Measurements from ENCODE around the gene XRN1.
"Not testable (repeated sequence)": the region's sequence is repeated elsewhere in the genome, so short reads cannot be mapped to it uniquely, and the experiment has no call there.

Gene XRN1

DNA sequence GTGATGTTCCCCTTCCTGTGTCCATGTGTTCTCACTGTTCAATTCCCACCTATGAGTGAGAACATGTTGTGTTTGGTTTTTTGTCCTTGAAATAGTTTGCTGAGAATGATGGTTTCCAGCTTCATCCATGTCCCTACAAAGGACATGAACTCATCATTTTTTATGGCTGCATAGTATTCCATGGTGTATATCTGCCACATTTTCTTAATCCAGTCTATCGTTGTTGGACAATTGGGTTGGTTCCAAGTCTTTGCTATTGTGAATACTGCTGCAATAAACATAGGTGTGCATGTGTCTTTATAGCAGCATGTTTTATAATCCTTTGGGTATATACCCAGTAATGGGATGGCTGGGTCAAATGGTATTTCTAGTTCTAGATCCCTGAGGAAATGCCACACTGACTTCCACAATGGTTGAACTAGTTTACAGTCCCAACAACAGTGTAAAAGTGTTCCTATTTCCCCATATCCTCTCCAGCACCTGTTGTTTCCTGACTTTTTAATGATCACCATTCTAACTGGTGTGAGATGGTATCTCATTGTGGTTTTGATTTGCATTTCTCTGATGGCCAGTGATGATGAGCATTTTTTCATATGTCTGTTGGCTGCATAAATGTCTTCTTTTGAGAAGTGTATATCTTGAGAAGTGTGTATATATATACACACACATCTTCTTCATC lies 123.4 kb downstream of the XRN1 start:
- not testable (repeated sequence) for ATAC-seq

DNA sequence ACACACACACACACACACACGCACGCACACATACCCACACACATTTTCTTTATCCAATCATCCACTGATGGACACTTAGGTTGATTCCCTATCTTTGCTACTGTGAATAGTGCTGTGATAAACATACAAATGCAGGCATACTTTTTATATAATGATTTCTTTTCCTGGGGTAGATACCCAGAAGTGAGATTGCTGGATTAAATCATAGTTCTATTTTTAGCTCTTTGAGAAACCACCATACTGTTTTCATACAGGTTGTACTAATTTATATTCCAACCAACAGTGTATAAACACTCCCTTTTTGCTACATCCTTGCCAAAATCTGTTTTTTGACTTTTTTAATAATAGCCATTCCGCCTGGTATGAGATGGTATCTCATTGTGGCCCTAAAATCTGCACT lies 127.9 kb downstream of the XRN1 start:
- ATAC-seq = no peak

DNA sequence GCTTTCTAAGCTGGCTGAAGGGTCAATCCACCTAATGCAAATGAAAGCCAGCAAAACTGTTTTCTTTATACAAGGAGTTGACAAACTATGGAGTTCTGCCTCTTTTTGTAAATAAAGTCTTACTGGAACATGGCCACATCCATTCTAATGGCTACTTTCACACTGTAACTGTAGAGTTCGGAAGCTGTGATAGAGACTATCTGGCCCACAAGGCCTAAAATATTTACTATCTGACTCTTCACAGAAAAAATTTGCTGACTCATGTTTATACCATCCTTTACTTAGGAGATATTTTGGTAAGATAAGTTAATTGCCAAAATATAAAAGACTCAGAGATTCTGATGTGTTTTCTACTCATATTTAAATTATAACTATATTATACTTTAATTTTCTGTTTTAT lies 128.7 kb downstream of the XRN1 start:
- no peak for ATAC-seq

DNA sequence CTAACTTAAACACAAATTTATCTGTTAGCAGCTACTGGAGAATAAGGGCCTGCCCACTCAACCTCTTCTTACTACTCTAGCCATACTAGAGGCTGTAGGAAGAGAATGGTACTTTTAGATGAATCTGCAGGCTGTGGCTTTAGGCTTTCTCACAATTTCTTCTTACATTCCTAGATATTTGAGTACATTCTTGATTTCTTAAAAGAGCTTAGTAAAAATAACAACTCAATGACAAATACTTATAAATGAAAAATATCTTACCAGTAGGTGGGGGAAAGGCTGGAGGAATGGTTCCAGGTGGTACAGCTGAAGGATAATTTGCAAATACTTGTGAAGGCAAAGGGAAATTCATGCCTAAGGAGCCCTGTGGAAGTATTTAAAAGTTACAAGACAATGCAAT lies 129.5 kb downstream of the XRN1 start:
- no peak for ATAC-seq

DNA sequence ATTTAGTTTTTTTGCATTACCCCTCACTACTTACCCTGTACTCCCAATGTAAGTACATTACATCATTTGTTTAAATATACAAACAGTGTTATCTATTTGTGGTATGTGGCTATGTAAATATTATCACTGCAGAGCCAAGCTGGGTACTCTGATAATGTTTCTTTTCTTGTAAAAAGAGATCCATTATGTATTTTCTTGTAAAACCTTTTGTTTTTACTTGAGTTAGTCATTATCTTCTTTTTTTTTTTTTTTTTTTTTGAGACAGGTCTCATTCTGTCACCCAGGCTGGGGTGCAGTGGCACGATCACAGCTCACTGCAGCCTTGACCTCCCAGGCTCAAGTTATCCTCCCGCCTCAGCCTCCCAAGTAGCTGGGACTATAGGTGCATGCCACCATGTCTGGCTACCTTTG lies 131.9 kb downstream of the XRN1 start:
- ATAC-seq = not testable (repeated sequence)

DNA sequence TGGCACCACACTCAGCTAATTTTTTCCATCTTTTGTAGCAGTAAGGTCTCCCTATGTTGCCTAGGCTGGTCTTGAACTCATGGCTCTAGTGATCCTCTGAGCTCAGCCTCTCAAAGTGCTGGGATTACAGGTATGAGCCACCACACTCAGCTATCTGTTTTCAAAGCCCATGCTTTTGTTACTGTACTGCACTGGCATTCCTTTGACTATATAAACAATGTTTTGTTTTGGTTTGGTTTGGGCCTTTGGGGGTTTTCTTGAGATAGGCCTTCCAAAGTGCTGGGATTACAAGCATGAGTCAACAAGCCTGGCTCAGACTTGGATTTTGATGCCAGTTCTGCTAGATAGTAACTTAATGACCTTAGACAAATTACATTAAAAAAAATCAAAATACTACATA lies 132.8 kb downstream of the XRN1 start:
- no peak for ATAC-seq

DNA sequence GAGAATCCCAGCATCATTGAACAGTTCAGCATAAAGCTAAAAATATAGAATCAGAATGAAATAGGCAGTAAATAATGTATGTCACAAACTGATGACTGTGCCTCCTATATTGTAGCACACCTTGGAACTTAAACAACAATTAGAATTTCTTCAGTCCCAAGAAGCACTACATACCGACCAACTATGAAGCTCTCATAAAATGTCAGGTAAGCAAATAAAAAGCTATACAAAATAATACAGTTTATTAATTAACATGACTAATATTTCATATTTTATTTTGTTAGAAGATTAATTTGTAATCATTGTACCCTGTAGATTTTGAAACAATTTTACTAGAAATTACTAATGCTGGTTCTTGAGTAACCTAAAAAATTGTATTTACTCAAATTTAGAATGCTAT lies 137.4 kb downstream of the XRN1 start:
- ATAC-seq = no peak

DNA sequence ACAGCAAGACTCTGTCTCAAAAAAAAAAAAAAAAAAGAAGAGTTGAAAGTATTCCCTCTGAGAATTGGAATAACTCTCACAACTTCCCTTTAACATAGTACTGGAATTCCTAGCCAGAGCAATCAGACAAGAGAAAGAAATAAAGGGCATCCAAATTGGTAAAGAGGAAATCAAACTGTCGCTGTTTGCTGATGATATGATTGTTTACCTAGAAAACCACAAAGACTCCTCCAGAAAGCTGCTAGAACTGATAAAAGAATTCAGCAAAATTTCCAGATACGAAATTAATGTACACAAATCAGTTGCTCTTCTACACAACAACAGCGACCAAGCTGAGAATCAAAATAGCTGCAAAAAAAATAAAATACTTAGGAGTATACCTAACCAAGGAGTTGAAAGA lies 145.0 kb downstream of the XRN1 start:
- ATAC-seq = not testable (repeated sequence)

DNA sequence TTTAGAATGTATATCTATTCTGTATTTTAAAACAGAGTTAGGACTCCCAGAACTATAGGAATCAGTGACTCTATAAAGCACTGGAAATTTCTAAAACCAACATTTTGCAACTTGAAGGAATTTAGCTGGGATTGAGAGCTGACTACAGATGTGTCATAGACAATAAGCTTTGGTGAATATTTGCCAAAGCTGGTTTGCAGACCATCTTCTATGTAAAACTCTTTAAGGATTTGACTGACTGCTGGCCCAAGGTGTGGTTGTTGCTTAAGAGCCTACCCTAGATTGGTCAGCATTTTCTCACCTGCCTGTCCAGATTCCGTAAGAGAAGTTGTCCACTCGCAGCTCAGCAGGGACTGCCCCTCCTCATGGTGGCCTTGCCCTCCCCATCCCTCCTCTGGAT lies 149.2 kb downstream of the XRN1 start:
- no peak for ATAC-seq

DNA sequence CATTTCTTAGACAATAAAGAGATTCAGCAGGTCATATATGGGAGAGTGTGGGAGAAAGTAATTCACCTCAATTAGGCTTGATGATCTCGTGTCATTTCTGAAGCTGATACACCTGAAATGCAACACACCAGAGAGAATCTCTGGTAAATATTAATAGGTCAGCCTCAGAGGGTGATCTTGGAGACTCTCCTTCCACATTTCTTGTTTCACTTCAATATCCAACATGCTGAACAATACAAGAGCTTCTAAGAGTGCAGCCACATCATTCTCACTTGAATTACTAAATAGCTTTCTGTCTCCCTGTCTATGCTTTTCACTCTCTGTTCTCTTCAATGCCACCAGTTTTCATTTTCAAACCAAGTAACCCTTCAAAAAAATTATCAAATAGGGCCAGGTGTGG lies 151.3 kb downstream of the XRN1 start:
- no peak for ATAC-seq

DNA sequence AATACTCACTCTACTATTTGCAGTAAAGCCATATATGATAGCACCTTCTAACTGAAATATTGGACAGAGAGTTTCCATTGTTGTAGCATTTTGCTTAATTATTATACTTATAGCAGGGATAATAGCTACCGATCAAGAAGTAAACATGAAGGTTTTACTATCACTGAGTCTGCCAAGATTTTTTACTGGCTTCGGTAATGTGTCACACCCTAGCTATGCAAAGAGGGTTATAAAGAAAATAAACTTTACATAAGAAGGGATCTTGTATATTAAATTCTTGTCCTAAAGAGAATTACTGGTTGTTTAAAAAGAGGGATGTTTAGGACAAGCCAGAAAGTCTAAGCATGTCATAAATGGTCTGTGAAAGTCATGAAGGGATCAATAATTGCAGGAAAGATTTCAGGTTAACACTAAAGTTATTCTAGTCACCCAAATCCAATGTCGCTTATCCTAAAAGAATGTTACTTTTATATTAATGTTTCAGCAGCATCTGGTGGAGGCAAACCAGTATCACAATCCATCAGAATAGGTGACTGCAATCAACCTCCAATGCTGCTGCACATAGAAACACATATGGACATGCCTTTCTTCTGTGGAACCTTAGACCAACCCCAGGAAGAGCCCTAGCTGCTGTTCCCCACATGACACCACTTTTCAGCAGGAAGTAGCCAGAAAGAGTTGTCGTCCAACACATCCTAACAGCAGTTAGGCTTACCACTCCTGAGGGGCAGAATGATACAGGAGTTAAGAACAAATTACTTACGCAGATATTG lies 159.8 kb downstream of the XRN1 start:
- no peak for ATAC-seq

DNA sequence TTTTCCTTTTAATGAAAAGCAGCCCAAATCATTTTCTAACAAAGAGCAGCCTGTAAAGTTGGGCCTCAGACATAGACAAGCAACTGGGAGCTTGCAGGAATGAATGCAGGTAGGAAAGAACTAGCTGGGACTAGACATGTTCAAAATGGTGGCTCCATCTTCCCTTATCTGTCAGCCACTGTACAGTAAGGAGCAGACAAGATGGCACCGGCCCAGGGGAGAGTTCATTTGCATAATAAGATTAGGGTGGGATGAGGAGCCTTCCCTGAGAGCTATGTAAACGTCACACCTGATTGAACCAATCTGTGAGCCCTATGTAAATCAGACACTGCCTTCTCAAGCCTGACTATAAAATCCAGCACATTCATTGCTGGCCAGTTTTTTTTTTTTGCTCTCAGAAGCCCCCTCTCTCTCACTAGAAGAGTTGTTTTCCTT lies 162.7 kb downstream of the XRN1 start:
- ATAC-seq = no peak

DNA sequence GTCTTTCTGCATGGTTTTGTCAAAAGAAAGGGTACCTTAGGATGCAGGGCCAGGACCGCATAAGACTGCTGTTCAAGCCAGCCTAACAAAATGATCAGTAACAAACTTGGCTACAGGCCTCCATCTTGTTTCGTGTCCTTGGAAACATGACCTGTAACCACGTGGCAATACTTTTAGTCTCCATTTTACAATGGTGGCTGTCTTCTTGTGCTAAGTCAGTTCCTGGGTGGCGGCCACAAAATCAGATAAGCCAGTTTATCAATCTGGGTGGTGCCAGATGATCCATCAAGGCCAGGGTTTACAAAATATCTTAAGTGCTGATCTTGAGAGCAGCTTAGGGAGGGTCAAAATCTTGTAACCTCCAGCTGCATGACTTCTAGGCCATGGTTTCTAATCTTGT lies 165.3 kb downstream of the XRN1 start:
- ATAC-seq = no peak

DNA sequence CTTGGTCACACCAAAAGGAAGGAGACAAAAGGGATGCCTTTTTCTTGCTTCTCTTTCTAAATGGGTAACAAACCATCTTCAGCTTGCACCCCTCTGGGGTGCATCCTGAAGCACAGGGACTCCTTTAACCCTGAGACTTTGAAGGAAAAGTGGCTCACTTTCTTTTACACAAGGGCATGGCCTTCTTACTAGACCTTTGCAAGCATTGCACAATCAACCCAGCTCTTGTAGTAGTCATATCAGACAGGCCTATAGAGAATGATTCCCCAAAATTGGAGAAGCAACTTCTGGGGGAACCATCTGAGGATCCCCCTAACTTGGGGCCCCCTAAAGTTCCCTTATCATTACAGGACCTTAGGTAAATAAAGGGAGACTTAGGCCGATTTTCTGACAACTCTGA lies 166.4 kb downstream of the XRN1 start:
- no peak for ATAC-seq

DNA sequence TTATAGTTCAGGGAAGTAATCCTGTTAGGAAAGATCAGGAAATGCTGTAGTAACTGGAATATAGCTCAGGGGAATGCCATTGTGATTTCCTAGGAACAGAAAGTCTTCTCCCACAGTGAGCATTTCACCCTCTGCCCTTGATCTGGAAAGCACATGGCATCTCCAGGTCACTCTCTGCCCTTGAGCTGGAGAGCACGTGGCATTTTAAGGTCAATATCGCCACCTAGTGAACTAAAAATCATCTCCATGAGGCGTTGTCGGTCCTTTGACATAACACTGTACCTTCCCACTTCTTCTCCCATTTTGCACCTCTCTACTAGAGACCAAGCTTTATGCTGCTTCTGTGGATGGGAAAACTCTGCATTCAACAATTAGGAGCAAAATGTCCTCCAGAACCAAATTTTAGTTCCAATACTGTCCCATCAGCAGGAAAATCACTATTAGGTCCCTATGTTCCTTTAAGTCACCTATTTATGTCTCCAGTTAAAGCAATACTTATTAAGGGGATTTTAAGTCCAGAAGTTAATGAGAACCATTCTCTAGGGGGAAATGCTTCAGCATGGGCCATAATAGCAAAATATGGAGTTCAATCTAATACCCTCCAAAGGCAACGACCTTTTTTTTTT lies 167.8 kb downstream of the XRN1 start:
- peak; percentile 76 to 89 for ATAC-seq

DNA sequence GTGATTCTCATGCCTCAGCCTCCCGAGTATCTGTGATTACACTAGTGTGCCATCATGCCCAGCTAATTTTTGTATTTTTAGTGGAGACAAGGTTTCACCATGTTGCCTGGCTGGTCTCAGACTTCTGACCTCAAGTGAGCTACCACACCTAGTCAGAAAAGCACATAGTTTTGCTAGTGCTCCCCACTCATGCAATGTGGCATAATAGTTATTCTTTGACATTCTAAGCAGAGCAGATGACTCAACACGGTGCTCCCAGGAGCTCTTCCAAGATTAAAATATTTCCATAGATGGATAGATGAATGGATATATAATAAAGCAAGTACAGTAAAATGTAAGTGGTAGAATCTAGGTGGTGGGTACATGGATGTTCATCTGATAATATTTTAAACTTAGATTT lies 169.4 kb downstream of the XRN1 start:
- ATAC-seq = no peak

DNA sequence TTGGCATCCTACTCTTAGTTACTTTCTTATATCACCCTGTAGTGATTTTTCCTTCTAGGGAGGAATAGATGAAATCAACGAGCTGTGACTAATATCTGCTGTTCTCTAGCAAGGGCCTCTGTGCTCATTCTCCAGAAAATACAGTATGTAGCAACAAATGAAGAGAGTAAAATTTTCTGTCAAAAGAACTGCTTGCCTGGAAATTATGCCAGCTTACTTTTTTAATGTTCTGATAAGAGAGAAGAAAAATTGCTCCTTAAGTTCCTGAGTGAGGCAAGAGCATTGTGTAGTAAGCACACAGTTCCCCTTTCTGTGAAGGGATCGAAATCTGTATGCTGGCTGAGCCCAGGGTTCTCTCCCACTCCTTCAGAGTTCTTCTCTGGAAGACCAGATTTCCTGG lies 171.1 kb downstream of the XRN1 start:
- no peak for ATAC-seq

DNA sequence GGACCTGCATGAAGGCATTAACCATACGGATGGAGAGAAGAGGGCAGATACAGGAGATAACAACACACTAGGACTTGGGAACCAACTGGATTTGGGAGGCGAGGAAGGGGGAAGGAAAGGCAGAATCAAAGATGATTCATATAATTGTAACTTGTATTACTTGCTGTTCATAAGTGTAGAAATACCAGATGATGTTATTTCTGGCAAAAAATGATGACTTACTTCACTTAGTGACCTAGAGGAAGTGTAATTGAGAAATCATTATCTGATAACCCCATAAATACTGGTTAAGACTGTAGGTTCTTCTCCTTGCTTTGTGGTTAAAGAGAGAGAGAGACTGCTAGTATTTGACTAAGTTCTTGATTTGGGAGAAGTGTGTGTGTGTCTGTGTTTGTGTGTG lies 172.0 kb downstream of the XRN1 start:
- no peak for ATAC-seq

DNA sequence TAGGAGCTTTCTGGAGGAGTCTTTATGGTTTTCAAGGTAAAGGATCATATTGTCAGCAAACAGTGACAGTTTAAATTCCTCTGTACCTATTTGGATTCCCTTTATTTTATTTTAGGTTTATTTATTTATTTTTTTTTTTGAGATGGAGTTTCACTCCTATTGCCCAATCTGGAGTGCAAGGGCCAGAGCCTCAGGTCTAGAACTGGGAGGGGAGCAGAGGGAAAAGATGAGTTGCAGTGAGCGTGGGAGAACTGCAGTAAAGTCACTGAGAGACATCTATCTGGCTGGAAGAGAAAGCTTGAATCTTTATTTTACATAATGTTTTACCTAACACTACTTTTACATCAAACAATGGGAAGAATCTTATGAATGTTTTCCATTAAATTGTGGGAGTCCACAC lies 172.9 kb downstream of the XRN1 start:
- ATAC-seq = no peak

DNA sequence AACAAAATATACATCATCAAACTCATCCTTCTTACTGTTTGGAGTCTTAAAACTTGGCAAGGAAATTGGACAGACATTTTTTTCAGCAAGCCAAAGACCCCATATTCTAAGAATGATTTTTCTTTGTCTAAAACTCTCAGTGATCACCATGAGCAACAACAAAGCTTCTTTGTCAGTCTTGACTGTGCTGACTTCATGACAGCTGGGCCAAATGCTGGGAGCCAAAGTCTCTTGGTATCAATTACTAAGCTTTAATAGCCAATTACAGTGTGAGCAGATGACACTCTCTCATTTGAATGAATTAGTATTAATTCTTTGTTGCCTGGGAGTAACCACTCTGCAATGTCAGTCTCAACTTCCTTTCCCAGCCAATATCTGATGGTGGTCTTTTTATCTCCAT lies 174.3 kb downstream of the XRN1 start:
- ATAC-seq = no peak

DNA sequence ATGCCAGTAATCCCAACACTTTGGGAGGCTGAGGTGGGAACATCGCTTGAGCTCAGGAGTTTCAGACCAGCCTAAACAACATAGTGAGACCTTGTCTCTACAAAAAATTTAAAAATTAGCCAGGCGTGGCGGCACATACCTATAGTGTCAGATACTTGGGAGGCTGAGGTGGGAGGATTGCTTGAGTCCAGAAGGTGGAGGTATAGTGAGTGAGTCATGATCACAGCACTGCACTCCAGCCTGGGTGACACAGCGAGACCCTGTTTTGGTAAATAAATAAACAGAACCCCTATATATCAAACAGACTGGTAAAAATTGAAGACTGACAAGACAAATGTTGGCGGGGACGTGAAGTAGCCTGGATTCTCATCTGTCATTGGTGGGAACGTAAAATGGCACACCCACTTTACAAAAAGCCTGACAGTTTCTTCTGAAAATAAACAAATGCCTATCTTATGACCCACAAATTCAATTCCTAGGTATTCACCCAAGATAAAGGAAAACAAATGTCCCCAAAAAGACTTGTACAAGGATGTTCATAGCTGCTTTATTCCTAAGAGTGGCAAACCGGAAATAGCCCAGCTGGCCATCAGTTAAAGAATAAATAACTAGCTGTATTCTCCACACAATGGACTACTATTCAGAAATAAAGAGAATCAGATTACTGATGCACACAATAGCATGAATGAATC lies 175.5 kb downstream of the XRN1 start:
- no peak for ATAC-seq

DNA sequence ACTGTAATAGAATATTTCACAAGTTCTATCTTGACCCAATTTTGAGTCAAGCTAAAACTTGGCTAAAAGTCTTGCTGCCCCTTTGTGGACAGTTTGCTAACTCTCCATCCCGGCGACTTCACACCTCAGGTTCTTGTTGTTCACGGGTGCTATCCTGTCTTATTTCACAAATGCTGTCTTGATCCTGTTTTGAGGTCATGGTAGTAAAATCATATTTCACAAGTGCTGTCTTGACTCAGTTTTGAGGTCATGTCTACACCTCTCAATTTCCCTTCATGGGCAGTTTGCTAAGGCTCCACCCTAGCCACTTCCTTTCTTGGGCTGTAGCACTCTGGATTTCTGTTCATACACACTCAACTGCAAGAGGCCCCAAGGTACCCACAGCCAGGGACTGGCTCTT lies 177.4 kb downstream of the XRN1 start:
- ATAC-seq = peak; percentile 17 to 62

DNA sequence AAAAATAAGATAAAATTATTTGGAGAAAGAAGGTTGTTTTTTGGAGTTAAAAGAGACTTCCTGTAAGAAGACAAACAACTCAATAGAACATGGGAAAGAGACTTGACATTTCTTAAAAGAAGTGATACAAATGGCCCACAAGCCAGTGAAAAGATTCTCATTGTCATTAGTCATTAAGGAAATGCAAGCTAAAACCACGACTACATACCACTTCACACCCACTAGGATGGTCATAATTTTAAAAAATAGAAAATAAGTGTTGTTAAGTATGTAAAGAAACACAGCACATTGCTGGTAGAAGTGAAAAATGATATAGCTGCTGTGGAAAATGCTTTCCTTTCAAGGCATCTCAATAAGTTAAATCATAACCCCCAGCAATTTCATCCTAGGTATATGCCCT lies 178.1 kb downstream of the XRN1 start:
- ATAC-seq = peak in 1 of 2 donors; percentile 49

DNA sequence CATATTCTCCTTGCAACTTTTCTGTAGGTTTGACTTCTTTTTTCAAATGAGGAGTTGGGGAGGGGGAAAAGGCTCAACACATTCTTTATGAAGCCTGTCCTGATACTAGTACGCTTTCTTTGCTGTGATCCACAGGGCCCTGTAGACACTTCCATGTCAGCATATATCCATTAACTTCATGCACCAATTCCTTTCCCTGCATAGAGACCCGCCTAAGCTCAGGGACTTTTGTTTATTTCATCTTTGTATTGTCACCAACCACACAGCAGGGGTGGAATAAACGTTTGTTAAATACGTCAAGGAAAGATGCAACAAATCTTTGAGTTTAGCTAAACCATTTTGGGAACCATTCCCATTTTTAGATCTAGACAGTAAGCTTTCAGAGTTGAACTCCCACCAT lies 179.4 kb downstream of the XRN1 start:
- ATAC-seq = no peak

Measured in activated CD4-positive, CD25-positive, alpha-beta regulatory T cell treated with anti-CD3 and anti-CD28 coated beads, Interleukin-2, amount 50 U/mL, for 24 hours (primary cell).